Tibial nerve (tissue), 4 donors: ENCODE measurements around the gene SBK3.

Experiments used
- CTCF ChIP-seq, 5 experiments: fragments of 200-600 bp in 3 of 5; fragments of 450-650 bp in 2 of 5; sonication (generic) in 3 of 5; IDR thresholded peaks; one replicate each; pipeline ENCODE4 v1.5.1; 2016 to 2019; ENCODE audit warnings: antibody characterized with exemption in 5 of 5, mild to moderate bottlenecking in 3 of 5, moderate library complexity in 2 of 5
- EP300 ChIP-seq, 2 donors: sonication (generic); formaldehyde crosslinking; IDR thresholded peaks; one replicate each; pipeline ENCODE4 v1.6.1; 2017; ENCODE audit warnings: antibody characterized with exemption in 2 of 2, mild to moderate bottlenecking in 1 of 2
- POLR2A ChIP-seq, 2 donors: fragments of 450-650 bp; IDR thresholded peaks; one replicate each; pipeline ENCODE4 v1.6.1; 2017; ENCODE audit warnings: antibody characterized with exemption in 2 of 2, mild to moderate bottlenecking in 2 of 2, moderate library complexity in 2 of 2

- TF ChIP-seq CTCF (IDR thresholded peaks at IDR 0.05) (peak; percentile 86 to 97 (median 93)), POLR2A (IDR thresholded peaks at IDR 0.05) (peak in 1 of 2 donors; percentile 25), EP300 (IDR thresholded peaks at IDR 0.05) (peak; percentile 49 to 67)
Measured at GRCh38 chr19:55516878-55517620, 28.3 kb downstream of the SBK3 start.
